Measurements from ENCODE around the gene PLVAP. TPM values are rescaled to one million over a fixed set of nuclear protein-coding genes. Genes with fewer than 3 reads are reported as not detected.
A peak's percentile ranks its signal among the peaks of the same experiment; 100 is the strongest.
"Not testable (repeated sequence)": the region's sequence is repeated elsewhere in the genome, so short reads cannot be mapped to it uniquely, and the experiment has no call there.

Gene PLVAP
- total RNA-seq, 2 experiments from 2014 or later = not detected

DNA sequence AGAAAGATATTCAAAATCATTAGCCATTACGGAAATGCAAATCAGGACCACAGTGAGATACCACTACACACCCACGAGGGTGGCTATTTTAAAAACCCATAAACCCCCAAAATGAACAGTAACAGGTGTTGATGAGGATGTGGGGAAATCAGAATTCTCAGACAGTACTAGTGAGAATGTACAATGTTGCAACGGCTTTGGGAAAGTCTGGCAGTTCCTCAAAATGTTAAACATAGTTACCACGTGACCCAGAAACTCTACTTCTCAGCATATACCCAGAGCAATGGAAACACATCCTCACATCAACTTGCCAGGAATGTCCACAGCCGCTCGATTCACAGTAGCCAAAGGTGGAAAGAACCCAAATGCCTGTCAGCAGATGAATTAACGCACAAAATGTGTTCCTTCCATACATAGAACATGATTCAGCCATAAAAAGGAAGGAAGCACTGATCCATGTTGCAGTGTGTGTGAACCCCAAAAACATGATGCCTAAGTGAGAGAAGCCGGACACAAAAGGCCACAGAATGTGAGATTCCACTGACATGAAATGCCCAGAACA lies 7.0 kb downstream of the PLVAP start:
- no peak overlapping the region for H3K4me3 Mint-ChIP-seq
- Histone ChIP-seq H3K4me3 (ENCODE audit: low read length) (no peak overlapping the region), H3K4me1 (ENCODE audit: insufficient read depth, low read length) (no peaks in the 10 kb centered on the region), H3K9me3 (ENCODE audit: control insufficient read depth in 1 of 2, insufficient read depth in 1 of 2, low read length in 2 of 2) (no peaks in the 10 kb centered on the region), H3K27ac (ENCODE audit: low read depth in 1 of 2, low read length in 2 of 2) (no peak overlapping the region), H3K36me3 (ENCODE audit: insufficient read depth, low read length) (no peaks in the 10 kb centered on the region), H3K27me3 (ENCODE audit: control insufficient read depth in 1 of 2, insufficient read depth in 2 of 2, low read length in 2 of 2) (no peaks in the 10 kb centered on the region)
- peaks cover 5% of the 10 kb centered on the region for H3K27me3 Mint-ChIP-seq
- no peaks in the 10 kb centered on the region for H3K36me3 Mint-ChIP-seq (ENCODE audit: low read depth)
- ATAC-seq (ENCODE audit: poor library complexity) = no peak
- intact Hi-C loops (cut with DNase I, micrococcal nuclease) = no loop called here
- H3K4me1 Mint-ChIP-seq (ENCODE audit: low read depth) = no peaks in the 10 kb centered on the region
- ChIA-PET CTCF (no interaction called here), POLR2A (no interaction called here)
- peak in 3 of 14 experiments; percentile 15 to 54 (median 45) for DNase-seq
- no peak overlapping the region for H3K27ac Mint-ChIP-seq
- TF ChIP-seq, protein P1, sequence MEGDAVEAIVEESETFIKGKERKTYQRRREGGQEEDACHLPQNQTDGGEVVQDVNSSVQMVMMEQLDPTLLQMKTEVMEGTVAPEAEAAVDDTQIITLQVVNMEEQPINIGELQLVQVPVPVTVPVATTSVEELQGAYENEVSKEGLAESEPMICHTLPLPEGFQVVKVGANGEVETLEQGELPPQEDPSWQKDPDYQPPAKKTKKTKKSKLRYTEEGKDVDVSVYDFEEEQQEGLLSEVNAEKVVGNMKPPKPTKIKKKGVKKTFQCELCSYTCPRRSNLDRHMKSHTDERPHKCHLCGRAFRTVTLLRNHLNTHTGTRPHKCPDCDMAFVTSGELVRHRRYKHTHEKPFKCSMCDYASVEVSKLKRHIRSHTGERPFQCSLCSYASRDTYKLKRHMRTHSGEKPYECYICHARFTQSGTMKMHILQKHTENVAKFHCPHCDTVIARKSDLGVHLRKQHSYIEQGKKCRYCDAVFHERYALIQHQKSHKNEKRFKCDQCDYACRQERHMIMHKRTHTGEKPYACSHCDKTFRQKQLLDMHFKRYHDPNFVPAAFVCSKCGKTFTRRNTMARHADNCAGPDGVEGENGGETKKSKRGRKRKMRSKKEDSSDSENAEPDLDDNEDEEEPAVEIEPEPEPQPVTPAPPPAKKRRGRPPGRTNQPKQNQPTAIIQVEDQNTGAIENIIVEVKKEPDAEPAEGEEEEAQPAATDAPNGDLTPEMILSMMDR (IDR thresholded peaks at IDR 0.05) = no peak
- H3K9me3 Mint-ChIP-seq = no peaks in the 10 kb centered on the region

DNA sequence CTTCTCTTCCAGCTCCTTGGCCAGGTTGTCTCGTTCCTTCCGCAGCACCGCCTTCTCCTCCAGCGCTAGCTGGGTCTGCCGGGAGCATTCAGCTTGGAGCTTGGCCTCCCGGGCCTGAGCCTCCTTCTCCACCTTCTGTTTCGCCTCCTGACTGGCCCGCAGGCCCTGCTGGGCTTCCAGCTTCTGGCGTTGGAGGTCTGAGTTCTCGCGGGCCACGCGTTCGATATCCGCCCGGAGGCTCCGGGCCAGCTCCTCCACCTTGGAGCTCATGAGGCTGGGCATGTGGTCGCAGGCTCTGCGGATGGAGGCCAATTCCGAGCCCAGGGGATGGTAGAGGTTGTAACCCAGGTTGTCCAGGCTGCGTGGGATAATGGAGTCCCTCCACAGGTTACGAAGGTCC lies 11.8 kb downstream of the PLVAP start:
- no peak overlapping the region for H3K27ac ChIP-seq (ENCODE audit: low read depth in 1 of 2, low read length in 2 of 2)
- no peaks in the 10 kb centered on the region for H3K9me3 ChIP-seq (ENCODE audit: control insufficient read depth in 1 of 2, insufficient read depth in 1 of 2, low read length in 2 of 2)
- no peaks in the 10 kb centered on the region for H3K27me3 ChIP-seq (ENCODE audit: control insufficient read depth in 1 of 2, insufficient read depth in 2 of 2, low read length in 2 of 2)
- Mint-ChIP-seq H3K27ac (no peak overlapping the region), H3K4me1 (ENCODE audit: low read depth) (no peaks in the 10 kb centered on the region), H3K4me3 (no peak overlapping the region), H3K27me3 (peaks cover 4% of the 10 kb centered on the region), H3K9me3 (no peaks in the 10 kb centered on the region), H3K36me3 (ENCODE audit: low read depth) (no peaks in the 10 kb centered on the region)
- ATAC-seq (ENCODE audit: poor library complexity) (no peak), DNase-seq (no peak)
- CTCF ChIA-PET = no interaction called here
- TF ChIP-seq, protein P1 (IDR thresholded peaks at IDR 0.05) = no peak
- intact Hi-C loops (cut with DNase I, micrococcal nuclease) = no loop called here
- no peaks in the 10 kb centered on the region for H3K4me1 ChIP-seq (ENCODE audit: insufficient read depth, low read length)
- H3K4me3 ChIP-seq (ENCODE audit: low read length) = no peak overlapping the region
- POLR2A ChIA-PET = no interaction called here
- H3K36me3 ChIP-seq (ENCODE audit: insufficient read depth, low read length) = no peaks in the 10 kb centered on the region

DNA sequence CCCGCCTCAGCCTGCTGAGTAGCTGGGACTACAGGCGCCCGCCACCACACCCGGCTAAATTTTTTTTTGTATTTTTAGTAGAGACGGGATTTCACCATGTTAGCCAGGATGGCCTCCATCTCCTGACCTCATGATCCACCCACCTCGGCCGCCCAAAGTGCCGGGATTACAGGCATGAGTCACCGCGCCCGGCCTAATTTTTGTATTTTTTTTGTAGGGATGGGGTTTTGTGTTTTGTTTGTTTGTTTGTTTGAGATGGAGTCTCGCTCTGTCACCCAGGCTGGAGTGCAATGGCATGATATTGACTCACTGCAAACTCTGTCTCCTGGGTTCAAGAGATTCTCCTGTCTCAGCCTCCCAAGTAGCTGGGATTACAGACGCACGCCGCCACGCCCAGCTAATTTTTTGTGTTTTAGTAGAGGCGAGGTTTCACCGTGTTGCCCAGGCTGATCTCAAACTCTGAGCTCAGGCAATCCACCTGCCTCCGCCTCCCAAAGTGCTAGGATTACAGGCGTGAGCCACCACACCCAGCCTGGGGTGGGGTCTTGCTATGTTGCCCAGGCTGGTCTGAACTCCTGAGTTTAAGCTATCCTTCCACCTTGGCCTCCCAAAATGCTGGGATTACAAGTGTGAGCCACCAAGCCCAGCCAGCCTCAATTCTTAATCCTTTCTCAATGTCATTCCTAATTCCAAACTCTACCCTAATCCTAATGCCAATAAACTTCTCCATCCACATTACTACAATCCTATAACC lies 13.1 kb downstream of the PLVAP start:
- CTCF ChIA-PET; H3K36me3 ChIP-seq (ENCODE audit: insufficient read depth, low read length); H3K9me3 Mint-ChIP-seq; H3K27ac ChIP-seq (ENCODE audit: low read depth in 1 of 2, low read length in 2 of 2); H3K27ac Mint-ChIP-seq; H3K4me1 ChIP-seq (ENCODE audit: insufficient read depth, low read length); H3K9me3 ChIP-seq (ENCODE audit: control insufficient read depth in 1 of 2, insufficient read depth in 1 of 2, low read length in 2 of 2); H3K27me3 ChIP-seq (ENCODE audit: control insufficient read depth in 1 of 2, insufficient read depth in 2 of 2, low read length in 2 of 2); H3K4me3 ChIP-seq (ENCODE audit: low read length); DNase-seq; intact Hi-C loops (cut with DNase I, micrococcal nuclease); H3K4me3 Mint-ChIP-seq; H3K4me1 Mint-ChIP-seq (ENCODE audit: low read depth); ATAC-seq (ENCODE audit: poor library complexity); POLR2A ChIA-PET; H3K36me3 Mint-ChIP-seq (ENCODE audit: low read depth); H3K27me3 Mint-ChIP-seq: not testable (repeated sequence)
